H9 (cell line): ENCODE data around the gene SDK1. TPM values are rescaled to one million over a fixed set of nuclear protein-coding genes. Genes with fewer than 3 reads are reported as not detected.

Source experiments
- DNase-seq: peaks from one replicate; pipeline ENCODE4 v3.0.0-alpha.2; 2017
- H2AFZ ChIP-seq: one replicate; pipeline ENCODE4 v1.6.1; 2013; ENCODE audit warnings: mild to moderate bottlenecking, low read length, control low read depth, moderate library complexity
- H2AK5ac ChIP-seq: 2 replicates; pipeline ENCODE4 v1.6.1; 2013; ENCODE audit warnings: low read length, control low read depth, mixed read lengths; ENCODE audit not compliant: insufficient read length
- H2BK120ac ChIP-seq: one replicate; pipeline ENCODE4 v1.6.1; 2013; ENCODE audit warnings: low read depth, mild to moderate bottlenecking, low read length, control low read depth, inconsistent platforms; ENCODE audit not compliant: poor library complexity, severe bottlenecking
- H2BK12ac ChIP-seq: 2 replicates; pipeline ENCODE4 v1.6.1; 2013; ENCODE audit warnings: low read length, control low read depth, mixed read lengths, low read depth; ENCODE audit not compliant: insufficient read length
- H2BK15ac ChIP-seq: 2 replicates; pipeline ENCODE4 v1.6.1; 2013; ENCODE audit warnings: low read depth, low read length, control low read depth
- H2BK20ac ChIP-seq: one replicate; pipeline ENCODE4 v1.6.1; 2013; ENCODE audit warnings: low read depth, mild to moderate bottlenecking, low read length, control low read depth, inconsistent platforms; ENCODE audit not compliant: poor library complexity, severe bottlenecking
- H2BK5ac ChIP-seq: 2 replicates; pipeline ENCODE4 v1.6.1; 2013; ENCODE audit warnings: low read length, control low read depth, mixed read lengths; ENCODE audit not compliant: insufficient read length
- H3K14ac ChIP-seq: 2 replicates; pipeline ENCODE4 v1.6.1; 2013; ENCODE audit warnings: low read length, control low read depth; ENCODE audit not compliant: insufficient read depth
- H3K18ac ChIP-seq: 2 replicates; pipeline ENCODE4 v1.6.1; 2013; ENCODE audit warnings: low read depth, mild to moderate bottlenecking, mixed read lengths, low read length, control low read depth; ENCODE audit not compliant: insufficient read length
- H3K23ac ChIP-seq: 2 replicates; pipeline ENCODE4 v1.6.1; 2013; ENCODE audit warnings: low read length, control low read depth, mixed read lengths, low read depth; ENCODE audit not compliant: insufficient read length
- H3K23me2 ChIP-seq: 2 replicates; pipeline ENCODE4 v1.6.1; 2013; ENCODE audit warnings: low read depth, mild to moderate bottlenecking, mixed read lengths, low read length, control low read depth; ENCODE audit not compliant: insufficient read length, poor library complexity, severe bottlenecking
- H3K27ac ChIP-seq: 2 replicates; pipeline ENCODE4 v1.5.1; 2013; ENCODE audit warnings: low read length, control low read depth, mixed read lengths, low read depth; ENCODE audit not compliant: insufficient read length
- H3K27me3 ChIP-seq: 2 replicates; pipeline ENCODE4 v1.6.1; 2013; ENCODE audit warnings: low read length, control low read depth, inconsistent platforms; ENCODE audit not compliant: insufficient read depth
- H3K4ac ChIP-seq: 2 replicates; pipeline ENCODE4 v1.6.1; 2013; ENCODE audit warnings: low read depth, mild to moderate bottlenecking, control low read depth, inconsistent platforms, low read length, moderate library complexity
- H3K4me1 ChIP-seq: 2 replicates; pipeline ENCODE4 v1.6.1; 2013; ENCODE audit warnings: low read length, control low read depth, inconsistent platforms; ENCODE audit not compliant: insufficient read depth
- H3K4me2 ChIP-seq: 2 replicates; pipeline ENCODE4 v1.6.1; 2013; ENCODE audit warnings: low read length, control low read depth, mixed read lengths; ENCODE audit not compliant: insufficient read length, insufficient read depth
- H3K56ac ChIP-seq: 2 replicates; pipeline ENCODE4 v1.6.1; 2013; ENCODE audit warnings: low read depth, mild to moderate bottlenecking, mixed read lengths, low read length, control low read depth; ENCODE audit not compliant: insufficient read length
- H3K79me1 ChIP-seq: 2 replicates; pipeline ENCODE4 v1.6.1; 2013; ENCODE audit warnings: low read depth, mild to moderate bottlenecking, moderate library complexity, low read length, control low read depth, inconsistent platforms; ENCODE audit not compliant: insufficient read depth, poor library complexity, severe bottlenecking
- H3K79me2 ChIP-seq: 2 replicates; pipeline ENCODE4 v1.6.1; 2013; ENCODE audit warnings: low read length, control low read depth, inconsistent platforms; ENCODE audit not compliant: insufficient read depth
- H3K9ac ChIP-seq: 2 replicates; pipeline ENCODE4 v1.6.1; 2013; ENCODE audit warnings: low read length, control low read depth, mixed read lengths; ENCODE audit not compliant: insufficient read length; ENCODE audit errors: extremely low read depth
- H3K9me3 ChIP-seq: one replicate; pipeline ENCODE4 v1.6.1; 2013; ENCODE audit warnings: low read depth, low read length, inconsistent platforms; ENCODE audit not compliant: control insufficient read depth
- H3T11ph ChIP-seq: one replicate; pipeline ENCODE4 v1.6.1; 2013; ENCODE audit warnings: mild to moderate bottlenecking, low read length, control low read depth, inconsistent platforms
- H4K20me1 ChIP-seq: one replicate; pipeline ENCODE4 v1.6.1; 2013; ENCODE audit not compliant: control insufficient read depth, insufficient read length, insufficient read depth
- H4K5ac ChIP-seq: 2 replicates; pipeline ENCODE4 v1.6.1; 2013; ENCODE audit warnings: low read depth, mild to moderate bottlenecking, mixed read lengths, low read length, control low read depth; ENCODE audit not compliant: insufficient read length
- H4K8ac ChIP-seq: replicated peaks from 2 replicates; pipeline ENCODE4 v1.6.1; 2013; ENCODE audit warnings: low read length, control low read depth, mixed read lengths, low read depth; ENCODE audit not compliant: insufficient read length
- H4K91ac ChIP-seq: 2 replicates; pipeline ENCODE4 v1.6.1; 2013; ENCODE audit warnings: low read depth, mild to moderate bottlenecking, moderate library complexity, mixed read lengths, low read length, control low read depth; ENCODE audit not compliant: insufficient read length
- H3K27ac Mint-ChIP-seq, 3 experiments: 2 replicates in 2 of 3; 3 replicates in 1 of 3; pipeline ENCODE4 v1.8.0; 2020 to 2021; ENCODE audit warnings: mixed read lengths in 3 of 3, mild to moderate bottlenecking in 1 of 3, moderate library complexity in 1 of 3
- H3K27me3 Mint-ChIP-seq: 2 replicates; pipeline ENCODE4 v1.8.0; 2021; ENCODE audit warnings: low read depth, mild to moderate bottlenecking, moderate library complexity, mixed read lengths
- H3K36me3 Mint-ChIP-seq, 3 experiments: 2 replicates in 2 of 3; 3 replicates in 1 of 3; pipeline ENCODE4 v1.8.0; 2020 to 2021; ENCODE audit warnings: low read depth in 3 of 3, mixed read lengths in 3 of 3; ENCODE audit not compliant: insufficient read depth in 1 of 3
- H3K4me1 Mint-ChIP-seq, 2 experiments: 2 replicates each; pipeline ENCODE4 v1.8.0; 2020; ENCODE audit warnings: mixed read lengths in 2 of 2
- H3K4me3 Mint-ChIP-seq, 2 experiments: 2 replicates in 1 of 2; 3 replicates in 1 of 2; pipeline ENCODE4 v1.8.0; 2020 to 2021; ENCODE audit warnings: mild to moderate bottlenecking in 2 of 2, mixed read lengths in 2 of 2, moderate library complexity in 1 of 2
- H3K9me3 Mint-ChIP-seq, 2 experiments: 2 replicates in 1 of 2; 3 replicates in 1 of 2; pipeline ENCODE4 v1.8.0; 2020; ENCODE audit warnings: mild to moderate bottlenecking in 2 of 2, mixed read lengths in 2 of 2, moderate library complexity in 1 of 2
- WGBS: extraction: QIAGEN DNeasy Blood & Tissue Kit; methylation state at CpG from one replicate; pipeline ENCODE4 v1.1.7; 2013; ENCODE audit warnings: missing lambda C conversion rate, low lambda C conversion rate, mixed read lengths; ENCODE audit not compliant: insufficient read length; ENCODE audit errors: extremely low coverage; 5-methylcytosine and 5-hydroxymethylcytosine counted together
- total RNA-seq: library from RNA; stranded (reverse); gene quantifications from 2 replicates; pipeline ENCODE4 v1.2.1, GENCODE V29; 2021
- TF ChIP-seq, protein P1 (sequence below): fragments of 200-600 bp; sonication (generic); conservative IDR thresholded peaks from 3 replicates; pipeline ENCODE4 v1.8.0; 2021; ENCODE audit warnings: antibody characterized with exemption, mild to moderate bottlenecking

SDK1 gene
- total RNA-seq, 1 experiment from 2014 or later, result 8.7 TPM

DNA sequence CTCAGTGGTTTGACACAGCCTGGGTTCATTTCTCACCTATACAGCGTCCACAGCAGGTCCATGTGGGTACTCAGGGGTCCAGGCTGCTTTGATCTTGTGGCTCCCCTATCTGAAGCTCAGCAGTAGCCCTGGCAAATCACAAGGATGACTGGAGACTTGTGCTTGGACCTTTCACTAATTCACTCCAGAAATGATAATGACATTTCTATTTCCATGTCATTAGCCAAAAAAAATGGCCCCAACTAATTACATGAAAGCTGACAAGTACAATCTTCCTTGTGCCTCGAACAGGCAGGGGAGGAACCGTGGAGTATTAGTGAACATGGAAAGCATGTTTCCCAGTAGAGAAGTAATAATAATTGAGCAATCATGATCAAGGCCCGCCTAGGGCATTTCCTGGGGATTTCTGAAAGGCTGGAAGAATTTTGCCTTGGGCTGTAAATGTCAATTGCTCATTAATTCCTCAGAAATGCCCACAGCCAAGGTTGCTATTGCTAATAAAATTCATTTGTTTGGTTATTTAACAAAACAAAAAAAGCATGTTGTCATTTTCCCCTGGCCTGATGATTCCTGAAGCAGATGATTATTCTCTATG is 586.1 kb downstream of the SDK1 start:
- H4K20me1 ChIP-seq, result no peaks in the 10 kb centered on the region
- no peak overlapping the region for H3K4ac ChIP-seq
- no peak overlapping the region for H3K23ac ChIP-seq
- no peak overlapping the region for H4K5ac ChIP-seq
- no peak overlapping the region for H3K56ac ChIP-seq
- H3K9ac ChIP-seq, result no peak overlapping the region
- no peak overlapping the region for H4K8ac ChIP-seq
- no peak overlapping the region for H2BK5ac ChIP-seq
- no peaks in the 10 kb centered on the region for H3K27me3 Mint-ChIP-seq
- no peak overlapping the region for H2BK20ac ChIP-seq
- no peak for DNase-seq
- H3K27ac ChIP-seq, result no peak overlapping the region
- peak overlapping the region in 1 of 3 experiments; percentile 57; a peak in 1 of 7 replicates for H3K27ac Mint-ChIP-seq
- H3K4me1 Mint-ChIP-seq, result peaks cover 4 to 9% of the 10 kb centered on the region in 2 experiments; a peak in 2 of 4 replicates
- no peaks in the 10 kb centered on the region for H3K23me2 ChIP-seq
- no peaks in the 10 kb centered on the region; a peak in 1 of 7 replicates for H3K36me3 Mint-ChIP-seq
- H2BK120ac ChIP-seq, result no peak overlapping the region
- no peaks in the 10 kb centered on the region for H3K4me1 ChIP-seq
- H3K14ac ChIP-seq, result no peak overlapping the region
- H3K9me3 Mint-ChIP-seq, result no peaks in the 10 kb centered on the region; a peak in 1 of 5 replicates
- H2AK5ac ChIP-seq, result no peak overlapping the region
- no peaks in the 10 kb centered on the region for H3K9me3 ChIP-seq
- no peak overlapping the region for H3K4me2 ChIP-seq
- no peak overlapping the region for H2AFZ ChIP-seq
- H3K79me2 ChIP-seq, result no peaks in the 10 kb centered on the region
- TF ChIP-seq, protein P1, sequence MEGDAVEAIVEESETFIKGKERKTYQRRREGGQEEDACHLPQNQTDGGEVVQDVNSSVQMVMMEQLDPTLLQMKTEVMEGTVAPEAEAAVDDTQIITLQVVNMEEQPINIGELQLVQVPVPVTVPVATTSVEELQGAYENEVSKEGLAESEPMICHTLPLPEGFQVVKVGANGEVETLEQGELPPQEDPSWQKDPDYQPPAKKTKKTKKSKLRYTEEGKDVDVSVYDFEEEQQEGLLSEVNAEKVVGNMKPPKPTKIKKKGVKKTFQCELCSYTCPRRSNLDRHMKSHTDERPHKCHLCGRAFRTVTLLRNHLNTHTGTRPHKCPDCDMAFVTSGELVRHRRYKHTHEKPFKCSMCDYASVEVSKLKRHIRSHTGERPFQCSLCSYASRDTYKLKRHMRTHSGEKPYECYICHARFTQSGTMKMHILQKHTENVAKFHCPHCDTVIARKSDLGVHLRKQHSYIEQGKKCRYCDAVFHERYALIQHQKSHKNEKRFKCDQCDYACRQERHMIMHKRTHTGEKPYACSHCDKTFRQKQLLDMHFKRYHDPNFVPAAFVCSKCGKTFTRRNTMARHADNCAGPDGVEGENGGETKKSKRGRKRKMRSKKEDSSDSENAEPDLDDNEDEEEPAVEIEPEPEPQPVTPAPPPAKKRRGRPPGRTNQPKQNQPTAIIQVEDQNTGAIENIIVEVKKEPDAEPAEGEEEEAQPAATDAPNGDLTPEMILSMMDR, result no peak
- no peak overlapping the region for H3K18ac ChIP-seq
- H3T11ph ChIP-seq, result no peak overlapping the region
- no peaks in the 10 kb centered on the region for H3K27me3 ChIP-seq
- H2BK12ac ChIP-seq, result no peak overlapping the region
- no peak overlapping the region for H4K91ac ChIP-seq
- no CpG with 5 or more reads among the region's 4 CpGs for WGBS
- no peak overlapping the region for H2BK15ac ChIP-seq
- no peak overlapping the region for H3K4me3 Mint-ChIP-seq
- no peaks in the 10 kb centered on the region for H3K79me1 ChIP-seq
